ENCODE data around the gene DLG1. TPM values are rescaled to one million over a fixed set of nuclear protein-coding genes. Genes with fewer than 3 reads are reported as not detected.
"Not testable (repeated sequence)": the region's sequence is repeated elsewhere in the genome, so short reads cannot be mapped to it uniquely, and the experiment has no call there.

DLG1 gene
- total RNA-seq, 2 donors from 2014 or later = 59.0 to 98.2 TPM

DNA sequence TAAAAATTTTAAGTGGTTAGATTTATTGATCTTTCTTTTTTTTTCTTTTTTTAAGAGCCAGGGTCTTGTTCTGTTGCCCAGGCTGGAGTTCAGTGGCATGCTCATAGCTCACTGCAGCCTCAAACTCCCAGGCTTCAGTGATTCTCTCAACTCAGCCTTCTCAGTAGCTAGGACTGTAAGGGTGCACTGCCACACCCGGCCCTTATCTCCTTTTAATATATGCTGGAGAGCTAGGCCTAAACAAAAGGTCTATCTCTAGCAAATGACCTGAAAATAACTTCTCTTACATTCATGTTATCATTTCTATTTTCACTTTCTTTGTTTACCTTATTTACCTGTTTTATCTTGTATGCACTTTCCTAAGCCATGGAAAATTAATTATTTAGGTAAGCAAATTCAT is 233.6 kb downstream of the DLG1 start:
- Histone ChIP-seq H3K4me3 (no peak overlapping the region), H3K9me3 (no peaks in the 10 kb centered on the region), H3K4me1 (replicated peaks) (no peaks in the 10 kb centered on the region), H3K27me3 (replicated peaks; ENCODE audit: insufficient read depth) (no peaks in the 10 kb centered on the region), H3K27ac (no peak overlapping the region), H3K36me3 (no peaks in the 10 kb centered on the region)
- DNase-seq (ENCODE audit: low spot score) = no peak
- intact Hi-C loops (cut with DNase I) = no loop called here
- no peak for TF ChIP-seq POLR2A (IDR thresholded peaks at IDR 0.05)
- TF ChIP-seq POLR2AphosphoS5 (IDR thresholded peaks at IDR 0.05) = no peak
- TF ChIP-seq CTCF (IDR thresholded peaks at IDR 0.05) = no peak
- 100% methylated on average over 1 of the region's 1 CpG for WGBS

GRCh38 chr3:197062446-197062845 is 236.0 kb downstream of the DLG1 start:
- H3K36me3 ChIP-seq = no peaks in the 10 kb centered on the region
- no peaks in the 10 kb centered on the region for H3K27me3 ChIP-seq (replicated peaks; ENCODE audit: insufficient read depth)
- DNase-seq (ENCODE audit: low spot score) = no peak

GRCh38 chr3:197051637-197052036 is 246.8 kb downstream of the DLG1 start:
- intact Hi-C loops (cut with DNase I); H3K4me3 ChIP-seq; H3K4me1 ChIP-seq (replicated peaks); H3K27ac ChIP-seq; H3K36me3 ChIP-seq; H3K27me3 ChIP-seq (replicated peaks; ENCODE audit: insufficient read depth); H3K9me3 ChIP-seq; DNase-seq (ENCODE audit: low spot score): not testable (repeated sequence)
- 97% methylated on average over 6 of the region's 6 CpGs for WGBS

More at GRCh38 chr3:197062446-197062845, 236.0 kb downstream of the DLG1 start:
- Histone ChIP-seq H3K27ac (no peak overlapping the region), H3K9me3 (no peaks in the 10 kb centered on the region), H3K4me3 (no peak overlapping the region), H3K4me1 (replicated peaks) (no peaks in the 10 kb centered on the region)
- TF ChIP-seq POLR2A (IDR thresholded peaks at IDR 0.05) = no peak
- TF ChIP-seq POLR2AphosphoS5 (IDR thresholded peaks at IDR 0.05) = no peak
- no peak for TF ChIP-seq CTCF (IDR thresholded peaks at IDR 0.05)
- 86% methylated on average over 4 of the region's 4 CpGs for WGBS
- intact Hi-C loops (cut with DNase I) = no loop called here

DNA sequence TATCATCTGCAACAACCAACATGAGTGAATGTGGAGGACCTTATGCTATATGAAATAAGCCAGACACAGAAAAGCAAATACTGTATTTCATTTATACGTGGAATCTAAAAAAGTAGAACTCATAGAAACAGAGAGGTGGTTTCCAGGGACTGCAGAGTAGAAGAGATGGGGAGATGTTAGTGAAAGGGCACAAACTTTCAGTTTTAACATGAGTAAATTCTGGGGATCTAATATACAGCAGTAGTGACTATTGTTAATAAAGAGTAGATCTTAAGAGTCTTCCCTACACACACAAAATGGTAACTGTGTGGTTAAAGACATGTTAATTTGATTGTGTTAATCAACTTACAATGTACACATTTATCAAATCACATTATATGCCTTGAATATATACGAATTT is 247.9 kb downstream of the DLG1 start:
- Histone ChIP-seq H3K4me1 (replicated peaks) (no peaks in the 10 kb centered on the region), H3K9me3 (no peaks in the 10 kb centered on the region), H3K27me3 (replicated peaks; ENCODE audit: insufficient read depth) (no peaks in the 10 kb centered on the region), H3K27ac (no peak overlapping the region), H3K36me3 (no peaks in the 10 kb centered on the region), H3K4me3 (no peak overlapping the region)
- WGBS = 89% methylated on average over 2 of the region's 2 CpGs
- TF ChIP-seq POLR2A (IDR thresholded peaks at IDR 0.05) (no peak), CTCF (IDR thresholded peaks at IDR 0.05) (no peak), POLR2AphosphoS5 (IDR thresholded peaks at IDR 0.05) (no peak)
- intact Hi-C loops (cut with DNase I) = no loop called here
- DNase-seq (ENCODE audit: low spot score) = no peak

- Histone ChIP-seq H3K4me3 (no peak overlapping the region), H3K27me3 (replicated peaks; ENCODE audit: insufficient read depth) (no peaks in the 10 kb centered on the region), H3K9me3 (no peaks in the 10 kb centered on the region), H3K4me1 (replicated peaks) (no peaks in the 10 kb centered on the region), H3K36me3 (no peaks in the 10 kb centered on the region), H3K27ac (no peak overlapping the region)
- TF ChIP-seq POLR2A (IDR thresholded peaks at IDR 0.05) (no peak), CTCF (IDR thresholded peaks at IDR 0.05) (no peak), POLR2AphosphoS5 (IDR thresholded peaks at IDR 0.05) (no peak)
- DNase-seq (ENCODE audit: low spot score) = no peak
- intact Hi-C loops (cut with DNase I) = no loop called here
- WGBS = 93% methylated on average over 4 of the region's 4 CpGs
These were observed 255.9 kb downstream of the DLG1 start for GRCh38 chr3:197042539-197042938.
